ACHN (cell line): ENCODE results near the gene SOST.

Source experiments
- DNase-seq: peaks from one replicate; pipeline ENCODE4 v3.0.0-alpha.2; 2015
- in situ Hi-C: cut with HindIII; loops from 2 replicates; pipeline ENCODE4 v1.10.0; 2017; ENCODE audit warnings: low sequenced_read_pairs, low pct_ligation_motif_present, low pct_unique_long_range_greater_than_20kb

The SOST gene

DNA sequence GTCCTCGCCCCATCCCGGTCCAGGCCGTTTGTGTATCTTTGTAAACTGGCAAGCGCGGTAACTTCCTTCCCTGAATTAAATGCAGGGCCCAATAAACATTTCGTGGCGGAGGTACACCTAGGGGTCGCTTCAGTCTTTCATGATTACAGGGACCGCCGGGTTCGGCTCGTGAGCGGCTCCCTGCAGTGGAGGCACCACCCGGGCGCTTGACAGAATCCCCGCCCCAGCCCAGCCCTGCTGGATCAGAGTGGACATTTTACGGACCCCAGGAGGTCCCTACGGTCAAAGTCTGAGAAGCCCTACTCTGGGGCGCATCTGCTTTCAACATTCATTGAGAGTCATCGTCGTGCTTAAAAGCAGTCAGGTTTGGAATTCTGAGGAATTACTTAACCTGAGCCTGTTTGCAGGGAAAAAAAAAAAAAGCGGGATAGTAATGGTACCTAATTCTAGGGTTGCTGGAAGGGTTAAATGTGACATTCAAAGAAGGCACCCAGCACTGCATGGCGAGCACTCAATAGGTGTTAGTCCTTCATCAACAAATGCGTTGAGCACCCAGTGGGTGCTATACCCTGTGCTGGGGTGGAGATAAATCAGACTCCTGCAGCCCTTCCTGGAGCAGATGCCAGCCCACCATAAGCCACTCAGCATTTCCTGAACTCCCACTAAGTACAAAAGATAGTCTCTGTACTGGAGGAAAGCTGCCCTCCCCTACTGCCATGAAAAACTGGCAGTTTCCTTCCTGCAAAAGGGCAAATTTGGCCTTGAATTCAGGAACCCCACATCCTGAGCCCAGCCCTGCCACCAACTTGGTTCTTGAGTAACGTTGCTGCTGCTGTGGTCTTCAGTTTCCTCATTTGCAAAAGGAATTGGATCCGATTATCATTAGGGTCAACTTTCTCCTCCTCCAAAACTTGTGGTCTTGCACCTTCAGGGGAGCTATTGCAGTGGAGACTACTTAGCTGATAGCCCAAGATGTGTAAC lies 20.8 kb upstream of the SOST start:
- DNase-seq: no peak
- in situ Hi-C loops: no loop called here

DNA sequence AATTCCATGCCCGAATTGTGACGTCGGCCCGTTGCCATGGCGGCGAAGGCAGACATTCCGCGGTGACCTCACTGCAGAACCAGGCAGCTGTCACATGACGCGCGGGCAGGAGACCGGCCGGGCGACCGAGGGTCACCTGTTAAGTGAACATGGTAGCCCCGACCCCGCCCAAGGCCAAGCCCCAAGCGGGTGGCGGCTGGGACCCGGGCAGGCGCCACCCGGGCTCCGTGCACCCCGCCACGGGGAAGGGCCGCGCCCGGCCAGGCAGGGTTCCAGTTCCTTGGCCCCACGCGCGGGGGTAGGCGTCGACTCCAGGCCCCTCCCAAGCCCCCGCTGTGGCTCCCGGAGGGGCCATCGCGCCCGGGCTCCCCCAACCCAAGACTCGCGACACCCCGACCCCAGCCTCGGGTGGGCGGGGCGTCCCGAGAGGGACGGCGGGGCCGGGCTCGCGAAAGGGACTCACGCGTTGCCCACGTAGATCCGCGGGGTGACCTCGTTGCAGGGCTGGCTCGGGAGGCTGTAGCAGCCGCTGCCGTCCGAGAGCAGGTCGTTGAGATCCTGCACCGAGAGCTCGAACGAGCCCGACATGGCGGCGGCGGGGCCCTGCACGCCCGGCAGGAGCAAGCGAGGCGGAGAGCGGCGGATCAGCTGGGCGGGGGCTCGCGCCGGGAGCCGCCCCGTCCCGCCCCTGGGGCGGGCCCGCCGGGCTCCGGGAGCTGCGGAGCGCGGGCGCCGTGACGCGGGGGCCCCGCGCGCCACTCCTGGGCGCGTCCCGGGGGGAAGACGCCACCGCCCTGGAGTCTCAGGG lies 19.9 kb upstream of the SOST start, which contains the start of gene DUSP3:
DUSP3 (minus strand) TSS at position 641 of the 808 bp plus-strand sequence; CDS start at position 588, 53 bp downstream.
- in situ Hi-C loops: no loop called here

GRCh38 chr17:43774304-43775250 lies 16.0 kb upstream of the SOST start:
- no peak for DNase-seq
- in situ Hi-C loops: no loop called here

More for the DNA sequence above, 19.9 kb upstream of the SOST start, which contains the start of gene DUSP3:
- DNase-seq: peak; percentile 94

- DNase-seq: no peak
- in situ Hi-C loops: no loop called here
Measured at GRCh38 chr17:43772877-43773648, 14.5 kb upstream of the SOST start.

- DNase-seq: no peak
- in situ Hi-C loops: no loop called here
Measured at GRCh38 chr17:43771463-43771862, 12.9 kb upstream of the SOST start.

DNA sequence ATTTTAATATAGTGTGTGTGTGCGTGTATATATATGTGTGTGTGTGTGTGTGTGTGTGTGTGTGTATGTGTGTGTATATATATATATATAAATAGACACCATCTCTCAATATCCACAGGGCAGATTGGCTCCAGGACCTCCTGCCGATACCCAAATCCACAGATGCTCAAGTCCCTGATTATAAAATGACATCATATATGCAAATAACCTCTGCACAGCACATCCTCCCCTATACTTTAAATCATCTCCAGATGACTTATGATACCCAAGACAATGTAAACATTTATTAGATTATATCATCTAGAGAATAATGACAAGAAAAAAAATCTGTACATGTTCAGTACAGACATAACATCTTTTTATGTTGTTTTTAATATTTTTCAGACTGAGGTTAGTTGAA lies 12.4 kb upstream of the SOST start:
- in situ Hi-C loops: no loop called here

DNA sequence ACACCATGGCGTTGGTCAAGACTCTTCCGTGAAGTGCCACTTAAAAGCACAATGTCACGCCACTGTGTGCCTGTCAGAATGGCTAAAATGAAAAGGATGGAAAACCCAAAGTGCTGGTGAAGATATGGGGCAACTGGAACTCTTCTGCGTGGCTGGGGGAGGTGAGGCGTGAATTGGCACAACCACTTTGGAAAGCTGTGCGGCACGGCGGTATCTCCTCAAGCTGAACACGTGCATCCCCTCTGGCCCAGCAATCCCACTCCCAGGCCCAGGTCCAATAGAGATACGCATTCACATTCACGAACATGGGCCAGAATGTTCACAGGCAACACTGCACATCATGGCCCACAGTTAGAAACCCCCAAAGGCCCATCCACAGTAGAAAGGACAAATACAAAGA lies 11.3 kb upstream of the SOST start:
- in situ Hi-C loops: no loop called here
- no peak for DNase-seq

More for the DNA sequence above, 12.4 kb upstream of the SOST start:
- DNase-seq: no peak

- in situ Hi-C loops: no loop called here
- no peak for DNase-seq
Measured at GRCh38 chr17:43769426-43769825, 10.8 kb upstream of the SOST start.

GRCh38 chr17:43768943-43769342 lies 10.4 kb upstream of the SOST start:
- in situ Hi-C loops: no loop called here
- no peak for DNase-seq

- in situ Hi-C loops: no loop called here
- DNase-seq: no peak
Measured at GRCh38 chr17:43768382-43768781, 9.8 kb upstream of the SOST start.

DNA sequence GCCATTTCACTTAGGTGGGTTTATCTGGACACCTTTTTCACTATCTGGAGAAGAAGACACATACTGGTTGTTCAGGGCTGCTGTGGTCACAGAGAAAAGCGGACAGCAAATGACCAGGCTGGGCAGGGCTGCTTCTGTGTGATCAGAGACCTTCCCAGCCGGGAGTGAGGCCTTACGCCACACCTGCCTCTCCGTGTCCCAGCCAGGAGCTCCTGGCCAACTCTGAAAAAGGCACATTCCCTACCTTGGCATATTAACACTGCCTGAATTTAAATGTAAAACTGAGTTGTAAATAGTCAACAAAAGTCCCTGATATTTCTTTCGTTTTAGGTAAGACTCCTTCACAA lies 9.1 kb upstream of the SOST start:
- in situ Hi-C loops: no loop called here

GRCh38 chr17:43767053-43767712 lies 8.6 kb upstream of the SOST start:
- in situ Hi-C loops: no loop called here
- no peak for DNase-seq

More for the DNA sequence above, 9.1 kb upstream of the SOST start:
- DNase-seq: no peak

GRCh38 chr17:43766413-43767052 lies 7.9 kb upstream of the SOST start:
- DNase-seq: peak; percentile 39

GRCh38 chr17:43760254-43760852 lies 1.8 kb upstream of the SOST start:
- in situ Hi-C loops: no loop called here
- DNase-seq: peak; percentile 91

More at GRCh38 chr17:43766413-43767052, 7.9 kb upstream of the SOST start:
- in situ Hi-C loops: no loop called here

DNA sequence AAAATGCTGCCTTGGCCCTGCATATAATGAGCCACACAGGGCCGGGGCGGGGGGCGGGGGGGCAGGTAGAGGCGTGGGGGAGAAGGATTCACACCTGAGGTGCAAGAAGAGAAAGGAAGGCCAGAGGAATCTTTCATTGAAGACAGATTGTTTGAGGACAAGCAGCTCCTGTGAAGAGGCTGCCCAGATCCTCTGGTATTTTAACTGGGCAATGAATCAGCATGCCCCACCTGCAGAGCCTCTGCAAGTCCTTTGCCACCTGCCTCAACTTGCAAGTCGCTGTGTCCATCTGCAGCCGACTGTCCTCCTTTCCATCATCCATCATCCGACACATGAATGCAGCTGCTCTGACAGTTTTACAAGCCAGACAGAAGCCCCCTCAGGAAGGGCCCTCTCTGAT lies 1.2 kb upstream of the SOST start:
- DNase-seq: no peak
- in situ Hi-C loops: loop anchor here (5.0 kb wide), 1 partner anchor 58 kb away; no protein-coding TSS in a partner anchor

DNA sequence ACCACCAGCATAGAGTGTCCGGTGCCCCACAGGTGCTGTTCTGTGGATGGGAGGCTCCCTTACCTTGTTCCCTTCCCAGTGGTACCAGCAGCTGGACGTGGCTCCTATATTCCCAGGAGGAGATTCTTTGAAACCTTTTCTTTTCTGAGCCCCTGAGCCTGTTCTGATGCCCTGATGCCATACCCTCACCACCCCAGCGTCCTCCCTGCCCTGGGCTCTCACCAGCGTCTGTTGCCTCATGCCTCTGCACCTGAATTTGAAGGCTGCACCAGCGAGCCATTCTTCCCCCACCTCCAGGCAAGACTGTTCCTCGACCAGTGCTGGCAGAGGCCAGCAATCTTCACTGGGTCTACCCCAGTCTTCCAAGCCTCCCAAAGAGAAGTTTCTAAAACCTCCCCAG lies 505 bp downstream of the SOST start:
- DNase-seq: no peak
- in situ Hi-C loops: loop anchor here (5.0 kb wide), 1 partner anchor 56 kb away; no protein-coding TSS in a partner anchor
